ENCODE results near the gene CIDEA. TPM values are rescaled to one million over a fixed set of nuclear protein-coding genes. Genes with fewer than 3 reads are reported as not detected.

CIDEA gene
- total and polyA plus RNA-seq, 9 of the 15 experiments (the other 6 are each of a cell fraction or from before 2014, with no cell fraction given): not detected

DNA sequence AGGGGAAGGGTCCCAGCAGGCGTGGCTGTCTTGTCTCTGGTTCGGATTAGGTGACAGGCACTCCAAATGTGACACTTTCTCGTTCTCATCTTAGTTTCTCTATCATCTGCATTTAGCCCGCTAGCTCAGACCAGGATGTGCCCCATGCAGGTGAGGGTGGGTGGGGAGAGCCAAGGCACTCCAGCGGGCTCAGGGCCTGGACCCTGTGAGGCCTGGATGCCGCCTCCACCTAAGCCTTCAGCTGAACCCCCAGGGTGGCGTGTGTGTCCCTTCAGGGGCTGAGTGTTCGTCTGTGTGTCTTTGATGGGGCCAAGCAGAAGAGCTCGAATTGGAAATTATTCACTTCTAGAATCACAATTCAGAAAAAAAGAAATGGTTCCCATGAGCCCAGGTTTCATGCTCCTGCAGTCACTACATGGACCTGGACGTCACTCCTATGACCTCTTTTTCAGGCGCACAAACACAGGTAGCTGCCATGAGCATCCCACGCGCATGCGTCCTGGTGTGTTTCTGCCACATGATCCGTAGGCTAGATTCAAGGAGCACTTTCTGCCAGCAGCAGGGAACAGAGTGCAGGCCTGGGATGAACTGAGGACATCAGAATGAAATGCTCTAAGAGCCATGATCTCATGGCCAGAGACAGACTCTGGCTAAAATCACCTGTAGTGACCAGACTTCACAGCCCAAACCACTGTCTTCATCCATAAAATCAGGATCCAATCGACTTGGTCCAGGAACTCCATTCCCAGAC lies 25.8 kb downstream of the CIDEA start:
- in situ Hi-C loops (cut with MboI) (loop anchor here (5.0 kb wide), 1 partner anchor 382 kb away; no protein-coding TSS in a partner anchor), intact Hi-C loops (cut with micrococcal nuclease) (loop anchor here (5.0 kb wide), 2 partner anchors 47 to 97 kb away; partner anchors contain the start of gene AFG3L2)
- Histone ChIP-seq H3K9ac (ENCODE audit: insufficient read depth in 1 of 2, low read depth in 2 of 2, low read length in 2 of 2) (no peak overlapping the region), H3K4me3 (no peak overlapping the region), H3K9me1 (ENCODE audit: control insufficient read depth, insufficient read depth, low read length) (peaks cover 2% of the 10 kb centered on the region), H4K20me1 (replicated peaks; ENCODE audit: control insufficient read depth, insufficient read depth, low read length) (no peaks in the 10 kb centered on the region), H3K4me1 (replicated peaks in 1 of 2; ENCODE audit: control insufficient read depth in 2 of 2, insufficient read depth in 2 of 2, low read length in 2 of 2) (peaks cover 6 to 21% of the 10 kb centered on the region in 2 experiments; a peak in 4 of 5 replicates), H3K4me2 (ENCODE audit: insufficient read depth, low read length) (no peak overlapping the region), H3K27ac (ENCODE audit: extremely low read depth, low read depth, low read length) (no peak overlapping the region), H3K79me2 (ENCODE audit: control insufficient read depth, insufficient read depth, low read length) (no peaks in the 10 kb centered on the region), H3K36me3 (ENCODE audit: control insufficient read depth, insufficient read depth, low read length) (no peaks in the 10 kb centered on the region), H2AFZ (ENCODE audit: low read depth, low read length) (no peak overlapping the region), H3K27me3 (ENCODE audit: control insufficient read depth in 2 of 2, insufficient read depth in 2 of 2, low read length in 2 of 2) (no peaks in the 10 kb centered on the region), H3K9me3 (replicated peaks; ENCODE audit: control insufficient read depth, insufficient read depth, low read depth, low read length) (no peaks in the 10 kb centered on the region)
- BruUV-seq (replicated peaks): no TSS peak
- ATAC-seq: no peak
- no peak for DNase-seq (ENCODE audit: extremely low read depth in 1 of 4, low spot score in 3 of 4)
- no peak for TF ChIP-seq TBP (optimal IDR thresholded peaks at IDR 0.05; ENCODE audit: low read depth, low read length)
- no peak for TF ChIP-seq POLR2AphosphoS2 (IDR thresholded peaks at IDR 0.05; ENCODE audit: low read length)
- no peak for TF ChIP-seq BCL6 (CRISPR knock-in tag; IDR thresholded peaks at IDR 0.05)
- TF ChIP-seq ELK3 (CRISPR knock-in tag; IDR thresholded peaks at IDR 0.05): no peak
- no peak for TF ChIP-seq HIVEP1 (CRISPR knock-in tag; IDR thresholded peaks at IDR 0.05)
- no peak for TF ChIP-seq SREBF1 (IDR thresholded peaks at IDR 0.05; ENCODE audit: borderline replicate concordance, low read depth, low read length)
- no peak for TF ChIP-seq LARP7 (IDR thresholded peaks at IDR 0.05)
- TF ChIP-seq STAT5B (CRISPR knock-in tag; IDR thresholded peaks at IDR 0.05): no peak
- TF ChIP-seq SMAD3 (CRISPR knock-in tag; conservative IDR thresholded peaks at IDR 0.05): no peak
- no peak for TF ChIP-seq NFRKB (IDR thresholded peaks at IDR 0.05; ENCODE audit: low read depth)
- no peak for TF ChIP-seq ASH1L (IDR thresholded peaks at IDR 0.05; ENCODE audit: borderline replicate concordance, low read depth, partially characterized antibody)
- no peak for TF ChIP-seq POLR2A (conservative IDR thresholded peaks at IDR 0.05)
- no peak for TF ChIP-seq ZNF384 (IDR thresholded peaks at IDR 0.05; ENCODE audit: low read depth, low read length)
- TF ChIP-seq NFE2 (IDR thresholded peaks at IDR 0.05; ENCODE audit: low read depth): no peak
- TF ChIP-seq POLR2AphosphoS5 (IDR thresholded peaks at IDR 0.05; ENCODE audit: control insufficient read depth, insufficient read depth, low read depth, low read length): no peak
- no peak for TF ChIP-seq TGIF2 (CRISPR knock-in tag; IDR thresholded peaks at IDR 0.05)
- no peak for TF ChIP-seq ZNF133 (CRISPR knock-in tag; IDR thresholded peaks at IDR 0.05)
- no peak for FAIRE-seq
- POLR2A ChIA-PET: interaction anchor here (0.6 kb wide), 1 partner anchor 157 kb away, joined by 3 read pairs; no protein-coding TSS in a partner anchor
- 62% methylated on average over 16 of the region's 16 CpGs for WGBS (ENCODE audit: insufficient coverage, low coverage, missing lambda C conversion rate)
- CTCF ChIA-PET (ENCODE audit: low intra/inter-chr PET ratio): no interaction called here

Data from K562 (cell line).